AML-193 (cell line): ENCODE results near the gene SLC36A2.
A peak's percentile ranks its signal among the peaks of the same experiment; 100 is the strongest.

Experiments
- DNase-seq, 2 experiments: peaks; one replicate each; lab custom pipeline; 2025; lab: John Stamatoyannopoulos, UW

The SLC36A2 gene

DNA sequence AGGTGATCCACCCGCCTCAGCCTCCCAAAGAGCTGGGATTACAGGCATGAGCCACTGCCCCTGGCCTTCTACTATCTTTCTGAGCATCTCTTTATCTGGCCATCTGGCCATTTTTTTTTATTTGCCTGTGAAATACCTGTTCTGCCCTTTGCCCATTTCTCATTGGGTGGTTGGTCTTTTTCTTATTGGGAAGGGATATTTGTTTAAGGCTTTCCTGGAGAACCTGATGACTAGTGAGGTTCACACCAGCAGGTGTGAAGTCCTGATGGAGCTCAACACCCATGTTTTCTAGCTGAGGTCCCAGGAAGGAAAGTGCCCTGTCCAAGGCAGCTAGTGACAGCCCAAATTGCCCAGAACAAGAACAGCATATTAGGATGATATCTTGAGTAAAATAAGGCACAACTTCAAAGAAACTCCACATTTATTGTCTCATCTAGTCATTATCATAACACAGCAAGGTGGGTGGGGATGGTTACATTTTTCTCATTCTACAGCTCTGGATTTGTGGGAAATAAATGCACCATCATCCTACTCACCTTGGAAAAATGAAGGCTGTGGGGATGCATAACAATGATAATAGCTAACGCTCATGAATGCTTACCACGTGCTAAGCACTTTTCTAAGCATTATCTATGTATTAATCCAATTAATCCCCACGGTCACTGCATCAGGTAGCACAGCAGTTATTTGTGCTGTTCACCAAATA is 64.1 kb downstream of the SLC36A2 start:
- DNase-seq: no peak

- DNase-seq: no peak
These were observed 66.2 kb downstream of the SLC36A2 start for GRCh38 chr5:151281001-151281639.

DNA sequence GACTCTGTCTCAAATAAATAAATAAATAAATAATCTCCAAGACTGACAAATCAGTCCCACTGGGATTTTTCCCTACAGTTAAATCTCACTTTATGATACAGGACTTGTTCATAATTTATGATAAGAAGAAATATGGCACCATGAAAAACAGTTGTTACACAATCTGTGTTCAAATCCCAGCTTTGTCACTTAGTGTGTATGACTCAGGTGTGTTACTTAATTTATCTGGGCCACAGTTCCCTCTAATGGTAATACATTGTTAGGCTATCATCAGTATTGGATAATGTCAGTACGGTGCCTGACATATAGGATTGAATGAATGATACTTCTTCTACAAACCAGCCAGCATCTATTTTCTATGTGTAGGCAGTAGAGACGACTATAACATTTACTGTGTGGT is 66.9 kb downstream of the SLC36A2 start:
- no peak for DNase-seq

GRCh38 chr5:151278845-151279244 is 68.5 kb downstream of the SLC36A2 start:
- DNase-seq: no peak

DNA sequence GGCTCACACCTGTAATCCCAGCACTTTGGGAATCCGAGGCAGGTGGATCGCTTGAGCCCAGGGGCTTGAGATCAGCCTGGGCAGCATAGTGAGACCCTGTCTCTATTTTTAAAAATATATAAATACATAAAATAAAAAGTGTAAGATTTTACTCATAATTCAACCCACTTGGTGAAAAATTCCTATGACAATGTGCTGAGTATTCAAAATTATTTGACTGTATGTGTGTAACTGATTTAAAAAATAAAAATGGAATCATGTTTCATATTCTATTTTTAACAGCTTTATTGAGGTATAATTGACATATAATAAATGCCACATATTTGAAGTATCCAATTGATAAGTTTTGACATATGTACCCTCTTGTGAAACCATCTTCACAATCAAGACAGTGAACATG is 71.6 kb downstream of the SLC36A2 start:
- no peak for DNase-seq

DNA sequence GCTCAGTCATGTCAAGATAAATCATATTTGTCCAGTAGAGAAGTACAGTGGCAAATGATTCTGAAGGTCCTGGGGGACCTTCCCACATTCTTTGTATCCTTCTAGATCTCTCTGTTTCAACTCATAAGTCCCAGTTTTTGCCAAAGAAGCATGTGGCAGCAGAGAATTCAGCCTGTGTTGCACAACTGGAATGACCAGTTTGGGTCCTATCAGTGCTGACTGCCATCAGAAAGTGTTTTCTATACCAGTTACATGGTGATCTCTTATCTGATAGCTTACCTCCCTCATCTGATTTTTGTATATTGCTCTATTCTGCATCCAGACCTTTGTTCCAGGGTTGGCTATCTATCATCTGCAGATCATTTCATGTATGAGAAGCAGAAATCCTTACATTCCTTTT is 72.7 kb downstream of the SLC36A2 start:
- DNase-seq: no peak

DNA sequence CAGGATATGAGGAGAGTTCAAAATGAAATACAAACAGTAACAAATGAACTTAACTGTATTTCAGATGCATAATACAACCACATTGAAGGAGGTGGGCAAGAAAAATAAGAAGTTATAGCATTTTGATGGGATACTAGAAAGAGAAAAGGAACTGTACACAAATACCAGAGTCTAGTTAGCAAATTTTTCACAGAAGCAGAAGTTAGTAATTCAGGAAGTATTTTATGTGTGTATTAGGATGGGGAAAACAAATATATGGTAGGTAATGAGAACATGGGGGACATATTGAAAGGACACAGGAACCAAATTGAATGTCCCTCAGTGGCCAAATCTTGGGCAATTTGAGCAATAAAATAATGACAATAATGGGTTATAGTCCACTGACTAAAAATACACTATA is 76.0 kb downstream of the SLC36A2 start:
- peak; percentile 31 to 32 for DNase-seq

DNA sequence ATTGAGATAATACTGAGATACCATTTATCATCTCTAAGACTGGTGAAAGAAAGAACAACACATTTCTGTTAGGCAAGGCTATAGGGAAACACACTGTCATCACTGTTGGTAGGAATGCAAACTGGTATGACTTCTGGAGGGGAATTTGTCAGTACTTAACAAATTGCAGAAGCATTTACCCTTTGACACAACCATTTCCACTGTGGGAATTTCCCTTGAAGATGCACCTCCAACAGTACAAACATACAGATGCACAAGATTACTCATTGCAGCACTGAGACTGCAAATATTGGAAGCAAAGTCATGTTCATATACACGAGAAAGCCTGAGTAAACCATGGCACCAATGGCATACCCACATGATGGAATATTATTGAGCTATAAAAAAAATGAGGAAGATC is 76.8 kb downstream of the SLC36A2 start:
- DNase-seq: no peak

DNA sequence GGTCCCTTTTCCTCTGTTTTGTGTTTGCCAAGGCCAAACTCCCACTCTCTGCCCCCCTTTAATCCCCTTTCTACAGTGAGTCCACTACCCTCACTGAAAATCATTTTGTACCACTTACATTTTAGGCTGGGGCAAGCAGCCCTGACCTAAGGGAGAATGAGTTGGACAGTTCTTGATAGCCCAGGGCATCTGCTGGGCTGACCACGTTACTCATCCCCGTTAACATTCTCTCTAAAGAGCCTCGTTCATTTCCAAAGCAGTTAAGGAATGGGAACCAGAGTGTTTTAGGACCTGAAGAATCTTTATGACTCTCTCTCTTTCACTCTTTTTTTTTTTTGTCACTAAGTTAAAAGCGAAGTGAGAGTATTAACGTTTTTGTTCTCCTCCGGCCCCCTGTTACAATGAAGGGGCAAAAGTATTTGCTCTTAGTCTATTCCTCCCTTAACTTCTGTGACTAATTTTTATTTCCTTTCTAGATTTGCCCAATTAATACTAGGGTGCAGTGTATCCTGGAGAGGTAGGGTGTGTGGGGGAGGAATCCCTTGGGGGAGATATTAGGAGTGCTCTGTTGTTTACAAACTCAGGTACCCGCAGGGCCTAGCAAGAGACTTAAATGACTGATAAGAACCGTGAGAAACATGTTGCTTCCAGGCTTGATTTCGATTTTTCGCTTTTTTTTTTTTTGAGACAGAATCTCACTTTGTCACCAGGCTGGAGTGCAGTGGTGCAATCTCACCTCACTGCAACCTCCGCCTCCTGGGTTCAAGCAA is 79.7 kb downstream of the SLC36A2 start:
- DNase-seq: no peak
